OCI-LY3 (cell line): ENCODE measurements around the gene CCNE1.

Source experiments
- H2AFZ ChIP-seq: fragments of 200-600, 300-600 bp; shearing (Covaris generic); 2 replicates; pipeline ENCODE4 v1.6.0; 2014; ENCODE audit warnings: antibody characterized with exemption, low read depth, low read length
- H3K27ac ChIP-seq: fragments of 200-600, 300-600 bp; sonication (generic); 2 replicates; pipeline ENCODE4 v1.5.1; 2014; ENCODE audit warnings: mild to moderate bottlenecking, low read length, moderate library complexity, mixed read lengths
- H3K27me3 ChIP-seq: fragments of 200-600, 300-600 bp; sonication (generic); 2 replicates; pipeline ENCODE4 v1.6.1; 2014; ENCODE audit warnings: low read depth, low read length, mixed read lengths
- H3K36me3 ChIP-seq: fragments of 200-600, 300-600 bp; sonication (generic); replicated peaks from 2 replicates; pipeline ENCODE3; 2014; ENCODE audit warnings: low read depth, low read length, mixed read lengths
- H3K4me1 ChIP-seq: fragments of 300-600, 200-600 bp; sonication (generic); 2 replicates; pipeline ENCODE4 v1.6.1; 2014; ENCODE audit warnings: low read length, mixed read lengths
- H3K4me2 ChIP-seq: fragments of 200-600, 300-600 bp; sonication (generic); 2 replicates; pipeline ENCODE4 v1.6.1; 2014; ENCODE audit warnings: low read length, mixed read lengths
- H3K4me3 ChIP-seq: fragments of 300-600, 200-600 bp; sonication (generic); 2 replicates; pipeline ENCODE4 v1.5.1; 2014; ENCODE audit warnings: antibody characterized with exemption, mild to moderate bottlenecking, low read length, moderate library complexity
- H3K79me2 ChIP-seq: fragments of 300-600, 200-600 bp; shearing (Covaris generic); 2 replicates; pipeline ENCODE4 v1.6.1; 2014; ENCODE audit warnings: mild to moderate bottlenecking, low read length, mixed read lengths
- H3K9ac ChIP-seq: fragments of 300-600, 200-600 bp; shearing (Covaris generic); 2 replicates; pipeline ENCODE4 v1.6.0; 2014; ENCODE audit warnings: mild to moderate bottlenecking, low read length, moderate library complexity
- H3K9me3 ChIP-seq: fragments of 200-600, 300-600 bp; shearing (Covaris generic); 2 replicates; pipeline ENCODE4 v1.6.1; 2014; ENCODE audit warnings: low read length, mixed read lengths; ENCODE audit not compliant: insufficient read depth
- H4K20me1 ChIP-seq: fragments of 200-600, 300-600 bp; sonication (generic); 2 replicates; pipeline ENCODE4 v1.6.1; 2016; ENCODE audit warnings: low read length, mixed read lengths; ENCODE audit not compliant: insufficient read depth
- CTCF ChIP-seq: fragments of 200-600, 300-600 bp; sonication (generic); IDR thresholded peaks from 2 replicates; pipeline ENCODE4 v1.5.1; 2014; ENCODE audit warnings: antibody characterized with exemption, low read length, low read depth
- EZH2phosphoT487 ChIP-seq: fragments of 200-600 bp; shearing (Covaris generic); IDR thresholded peaks from 2 replicates; pipeline ENCODE4 v1.6.1; 2018; ENCODE audit warnings: antibody characterized with exemption, mixed run types, low read depth

The CCNE1 gene

GRCh38 chr19:29806098-29806866 lies 5.5 kb upstream of the CCNE1 start:
- TF ChIP-seq EZH2phosphoT487 (no peak), CTCF (no peak)
- no peak overlapping the region for H3K27ac ChIP-seq
- H3K79me2 ChIP-seq, result no peaks in the 10 kb centered on the region
- no peak overlapping the region for H2AFZ ChIP-seq
- no peak overlapping the region for H3K4me2 ChIP-seq
- H3K9me3 ChIP-seq, result no peaks in the 10 kb centered on the region
- no peaks in the 10 kb centered on the region for H4K20me1 ChIP-seq
- no peaks in the 10 kb centered on the region for H3K27me3 ChIP-seq
- H3K36me3 ChIP-seq, result no peaks in the 10 kb centered on the region
- H3K4me3 ChIP-seq, result no peak overlapping the region
- H3K4me1 ChIP-seq, result peaks cover 14% of the 10 kb centered on the region
- H3K9ac ChIP-seq, result no peak overlapping the region

- no peaks in the 10 kb centered on the region for H4K20me1 ChIP-seq
- no peak overlapping the region for H3K4me2 ChIP-seq
- no peak overlapping the region for H3K9ac ChIP-seq
- H3K4me3 ChIP-seq, result no peak overlapping the region
- H3K27ac ChIP-seq, result no peak overlapping the region
- peaks cover 14% of the 10 kb centered on the region for H3K4me1 ChIP-seq
- no peaks in the 10 kb centered on the region for H3K27me3 ChIP-seq
- no peak for TF ChIP-seq CTCF
- TF ChIP-seq EZH2phosphoT487, result no peak
- H2AFZ ChIP-seq, result no peak overlapping the region
- no peaks in the 10 kb centered on the region for H3K9me3 ChIP-seq
- H3K36me3 ChIP-seq, result no peaks in the 10 kb centered on the region
- no peaks in the 10 kb centered on the region; the same call in 1 of the 2 replicates for H3K79me2 ChIP-seq
These were observed 4.6 kb upstream of the CCNE1 start for GRCh38 chr19:29807178-29807577.

DNA sequence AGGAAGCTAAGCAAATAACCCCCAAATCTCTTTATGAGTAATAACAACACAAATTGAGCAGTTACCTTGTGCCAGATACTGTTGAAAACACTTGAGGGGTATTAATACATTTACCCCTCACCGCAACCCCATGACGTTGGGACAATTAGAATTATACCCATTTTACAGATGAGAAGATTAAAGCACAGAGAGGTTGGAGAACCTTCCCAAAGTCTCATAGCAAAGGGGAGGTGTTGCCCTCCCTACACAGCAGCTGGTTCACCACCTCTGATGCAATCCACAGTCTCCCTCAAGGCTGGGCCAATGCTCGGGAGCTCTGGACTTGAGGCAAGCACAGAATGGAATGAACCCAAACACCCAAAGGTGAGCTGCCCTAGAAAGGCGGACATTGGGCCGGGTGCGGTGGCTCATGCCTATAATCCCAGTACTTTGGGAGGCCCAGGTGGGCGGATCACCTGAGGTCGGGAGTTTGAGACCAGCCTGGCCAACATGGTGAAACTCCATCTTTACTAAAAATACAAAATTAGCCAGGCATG lies 3.9 kb upstream of the CCNE1 start:
- no peak overlapping the region for H3K27ac ChIP-seq
- TF ChIP-seq EZH2phosphoT487 (no peak), CTCF (no peak)
- H3K79me2 ChIP-seq, result peaks cover 7% of the 10 kb centered on the region
- no peak overlapping the region for H3K9ac ChIP-seq
- H3K36me3 ChIP-seq, result no peaks in the 10 kb centered on the region
- H4K20me1 ChIP-seq, result no peaks in the 10 kb centered on the region
- peaks cover 17% of the 10 kb centered on the region for H3K4me1 ChIP-seq
- no peak overlapping the region for H3K4me2 ChIP-seq
- no peaks in the 10 kb centered on the region for H3K27me3 ChIP-seq
- H3K9me3 ChIP-seq, result no peaks in the 10 kb centered on the region
- no peak overlapping the region for H2AFZ ChIP-seq
- H3K4me3 ChIP-seq, result no peak overlapping the region

GRCh38 chr19:29809795-29810503 lies 1.8 kb upstream of the CCNE1 start:
- TF ChIP-seq EZH2phosphoT487 (no peak), CTCF (no peak)
- Histone ChIP-seq H4K20me1 (no peaks in the 10 kb centered on the region), H3K4me3 (peak overlapping the region; percentile 87), H3K27me3 (no peaks in the 10 kb centered on the region), H3K9ac (peak overlapping the region; percentile 91; the same call in 1 of the 2 replicates), H3K36me3 (peaks cover 14% of the 10 kb centered on the region), H3K79me2 (peaks cover 10% of the 10 kb centered on the region), H3K4me2 (peak overlapping the region; percentile 92), H3K9me3 (no peaks in the 10 kb centered on the region), H3K4me1 (peaks cover 14% of the 10 kb centered on the region), H2AFZ (no peak overlapping the region), H3K27ac (no peak overlapping the region)
